ENCODE results near the gene AMH. TPM values are rescaled to one million over a fixed set of nuclear protein-coding genes. Genes with fewer than 3 reads are reported as not detected.
"Not testable (repeated sequence)": the region's sequence is repeated elsewhere in the genome, so short reads cannot be mapped to it uniquely, and the experiment has no call there.

The AMH gene
- total RNA-seq (1 to 10 TPM in 4 of 7 donors, under 1 TPM in 3; 0.79 to 5.7 (median 2.1) TPM), polyA plus RNA-seq (1 to 10 TPM in 1 of 3 donors, under 1 TPM in 2; 0.20 to 1.2 (median 0.58) TPM)
- long read RNA-seq, donor 1, result 0 reads
- long read RNA-seq, donor 2, result 0 reads

- intact Hi-C loops (cut with DNase I; ENCODE audit: low total_unique reads), result no loop called here
- peaks cover 11 to 51% (median 47%) of the 10 kb centered on the region in 7 donors for H3K27me3 ChIP-seq (replicated peaks in 1 of 7)
- DNase-seq, result no peak
- no peak within 1 kb of the TSS for H3K27ac ChIP-seq
- peak within 1 kb of the TSS in 1 of 8 donors; percentile 71 for H3K4me3 ChIP-seq
- H3K9me3 ChIP-seq, result no peaks in the 10 kb centered on the region
- peaks cover 23 to 70% (median 50%) of the 10 kb centered on the region in 6 donors for H3K4me1 ChIP-seq
- H3K36me3 ChIP-seq, result peaks cover 12 to 55% (median 45%) of the 10 kb centered on the region in 6 donors
- 63 to 87% (median 78%) methylated on average over 18 to 27 of the region's 27 CpGs for WGBS, 5 donors
- TF ChIP-seq CTCF (IDR thresholded peaks at IDR 0.05 in 8 of 11, conservative IDR thresholded peaks at IDR 0.05 in 3 of 11) (no peak), POLR2AphosphoS5 (IDR thresholded peaks at IDR 0.05) (peak in 2 of 3 donors; percentile 3 to 52), POLR2A (IDR thresholded peaks at IDR 0.05) (no peak)
Observed at GRCh38 chr19:2249010-2249866, at the start of gene AMH. AMH (plus strand) TSS chr19:2249323; CDS start chr19:2249333, 10 bp downstream.

GRCh38 chr19:2199861-2200623 lies 49.1 kb upstream of the AMH start:
- H3K27ac ChIP-seq, result no peak overlapping the region
- peaks cover 0 to 95% (median 52%) of the 10 kb centered on the region in 6 donors for H3K36me3 ChIP-seq
- H3K4me1 ChIP-seq, result peaks cover 0 to 22% (median 0%) of the 10 kb centered on the region in 6 donors
- intact Hi-C loops (cut with DNase I; ENCODE audit: low total_unique reads), result no loop called here
- no peak overlapping the region for H3K4me3 ChIP-seq
- TF ChIP-seq POLR2A (IDR thresholded peaks at IDR 0.05) (no peak), POLR2AphosphoS5 (IDR thresholded peaks at IDR 0.05) (peak in 1 of 3 donors; percentile 37)
- H3K27me3 ChIP-seq (replicated peaks in 1 of 7), result no peaks in the 10 kb centered on the region
- WGBS, 5 donors, result 92 to 93% (median 93%) methylated on average over 28 to 37 of the region's 37 CpGs
- no peaks in the 10 kb centered on the region for H3K9me3 ChIP-seq
- no peak for DNase-seq

GRCh38 chr19:2200624-2201294 lies 48.4 kb upstream of the AMH start:
- H3K27ac ChIP-seq; intact Hi-C loops (cut with DNase I; ENCODE audit: low total_unique reads); H3K9me3 ChIP-seq; DNase-seq; H3K27me3 ChIP-seq (replicated peaks in 1 of 7); H3K4me3 ChIP-seq: not testable (repeated sequence)
- peaks cover 0 to 95% (median 45%) of the 10 kb centered on the region in 6 donors for H3K36me3 ChIP-seq
- WGBS, 5 donors, result 94 to 98% (median 96%) methylated on average over 50 of the region's 50 CpGs
- H3K4me1 ChIP-seq, result peaks cover 0 to 22% (median 0%) of the 10 kb centered on the region in 6 donors

- no peak overlapping the region for H3K27ac ChIP-seq
- H3K9me3 ChIP-seq, result no peaks in the 10 kb centered on the region
- H3K27me3 ChIP-seq (replicated peaks in 1 of 7), result no peaks in the 10 kb centered on the region
- no peak for DNase-seq
- intact Hi-C loops (cut with DNase I; ENCODE audit: low total_unique reads), result no loop called here
- H3K4me3 ChIP-seq, result no peak overlapping the region
- TF ChIP-seq CTCF (IDR thresholded peaks at IDR 0.05 in 8 of 11, conservative IDR thresholded peaks at IDR 0.05 in 3 of 11) (no peak), POLR2A (IDR thresholded peaks at IDR 0.05) (no peak), POLR2AphosphoS5 (IDR thresholded peaks at IDR 0.05) (no peak)
- H3K4me1 ChIP-seq, result peaks cover 0 to 22% (median 0%) of the 10 kb centered on the region in 6 donors
- 93 to 97% (median 95%) methylated on average over 20 to 21 of the region's 21 CpGs for WGBS, 5 donors
- H3K36me3 ChIP-seq, result peaks cover 0 to 95% (median 41%) of the 10 kb centered on the region in 6 donors
Observed at GRCh38 chr19:2201473-2202148, 47.5 kb upstream of the AMH start.

All from spleen (tissue), 13 donors.